H1 (cell line): ENCODE measurements around the gene PI16. TPM values are rescaled to one million over a fixed set of nuclear protein-coding genes. Genes with fewer than 3 reads are reported as not detected.

Experiments
- CTCF ChIA-PET: fragments of 300-600 bp; sonication (Branson Sonifier 250); formaldehyde crosslinking; loops from one replicate; lab custom pipeline; 2021; ENCODE audit not compliant: partially characterized antibody; lab: Charles Lee
- POLR2A ChIA-PET: fragments of 300-600 bp; sonication (Branson Sonifier 250); formaldehyde crosslinking; loops from one replicate; lab custom pipeline; 2021; ENCODE audit warnings: inconsistent platforms; ENCODE audit not compliant: partially characterized antibody; lab: Charles Lee
- DNase-seq, 2 experiments: peaks; one replicate each; pipeline versions ENCODE4 v3.0.0 to v3.0.0-alpha.2; 2010 to 2022; ENCODE audit warnings: low spot score in 2 of 2, low read depth in 1 of 2, mixed read lengths in 1 of 2
- FAIRE-seq: peaks from 2 replicates; lab custom pipeline; 2011; peaks lifted over from hg19 to GRCh38; lab: Jason Lieb, UNC
- H2AFZ ChIP-seq: 2 replicates; pipeline ENCODE4 v1.8.1; 2012; ENCODE audit warnings: low read length, inconsistent platforms
- H2AK5ac ChIP-seq: 2 replicates; pipeline ENCODE4 v1.6.1; 2013; ENCODE audit warnings: low read depth, low read length
- H2BK120ac ChIP-seq: replicated peaks from 2 replicates; pipeline ENCODE3; 2013; ENCODE audit warnings: low read depth, low read length, inconsistent platforms
- H2BK12ac ChIP-seq: 2 replicates; pipeline ENCODE4 v1.6.1; 2013; ENCODE audit warnings: low read depth, low read length
- H2BK15ac ChIP-seq: 2 replicates; pipeline ENCODE4 v1.6.1; 2013; ENCODE audit warnings: low read length
- H2BK20ac ChIP-seq: 2 replicates; pipeline ENCODE4 v1.6.1; 2013; ENCODE audit warnings: low read length
- H2BK5ac ChIP-seq: 2 replicates; pipeline ENCODE4 v1.6.1; 2013; ENCODE audit warnings: low read depth, low read length
- H3K14ac ChIP-seq: 2 replicates; pipeline ENCODE4 v1.6.1; 2013; ENCODE audit warnings: inconsistent platforms; ENCODE audit not compliant: insufficient read length
- H3K18ac ChIP-seq: 2 replicates; pipeline ENCODE4 v1.6.1; 2013; ENCODE audit warnings: low read length; ENCODE audit errors: extremely low read depth
- H3K23ac ChIP-seq: 2 replicates; pipeline ENCODE4 v1.6.1; 2013; ENCODE audit warnings: inconsistent platforms; ENCODE audit not compliant: insufficient read length
- H3K23me2 ChIP-seq: 2 replicates; pipeline ENCODE4 v1.6.1; 2013; ENCODE audit warnings: low read depth, low read length
- H3K27ac ChIP-seq: 2 replicates; pipeline ENCODE4 v1.6.1; 2011; ENCODE audit warnings: low read depth, low read length, inconsistent platforms
- H3K27me3 ChIP-seq, 4 experiments: replicated peaks in 1 of 4; 1 replicate in 1 of 4; 2 replicates in 3 of 4; pipeline versions ENCODE4 v1.6.1 to v1.8.1; 2011 to 2013; ENCODE audit warnings: low read length in 3 of 4, mild to moderate bottlenecking in 3 of 4, inconsistent platforms in 2 of 4, mixed read lengths in 2 of 4, moderate library complexity in 1 of 4; ENCODE audit not compliant: control insufficient read depth in 3 of 4, insufficient read depth in 3 of 4; ENCODE audit errors: extremely low read depth in 1 of 4
- H3K36me3 ChIP-seq, 4 experiments: 2 replicates each; pipeline versions ENCODE4 v1.6.1 to v1.8.1; 2011 to 2013; ENCODE audit warnings: mild to moderate bottlenecking in 4 of 4, low read length in 3 of 4, moderate library complexity in 2 of 4, control low read depth in 1 of 4, inconsistent platforms in 1 of 4; ENCODE audit not compliant: insufficient read depth in 4 of 4, control insufficient read depth in 2 of 4
- H3K4ac ChIP-seq: replicated peaks from 2 replicates; pipeline ENCODE3; 2013; ENCODE audit warnings: low read length, low read depth, mixed read lengths, inconsistent platforms; ENCODE audit not compliant: insufficient read length
- H3K4me1 ChIP-seq, 4 experiments: replicated peaks in 1 of 4; 1 replicate in 1 of 4; 2 replicates in 3 of 4; pipeline versions ENCODE4 v1.6.1 to v1.8.1; 2011 to 2013; ENCODE audit warnings: low read length in 3 of 4, inconsistent platforms in 2 of 4, mixed read lengths in 1 of 4; ENCODE audit not compliant: insufficient read depth in 4 of 4, control insufficient read depth in 3 of 4
- H3K4me2 ChIP-seq, 2 experiments: 2 replicates each; pipeline versions ENCODE4 v1.6.1 to v1.8.1; 2011 to 2013; ENCODE audit warnings: low read depth in 2 of 2, low read length in 2 of 2, control low read depth in 1 of 2, inconsistent platforms in 1 of 2, mild to moderate bottlenecking in 1 of 2; ENCODE audit not compliant: insufficient read depth in 1 of 2
- H3K4me3 ChIP-seq, 4 experiments: fragments of 200-600, 300-600 bp in 1 of 4; sonication (generic), shearing (Covaris generic), sonication (Bioruptor Twin) in 1 of 4; 2 replicates each; pipeline versions ENCODE4 v1.5.1 to v1.8.1; 2011 to 2016; ENCODE audit warnings: low read length in 4 of 4, low read depth in 3 of 4, control low read depth in 2 of 4, inconsistent platforms in 2 of 4, mild to moderate bottlenecking in 2 of 4, mixed read lengths in 1 of 4, moderate library complexity in 1 of 4; ENCODE audit not compliant: insufficient read depth in 2 of 4; ENCODE audit errors: extremely low read depth in 1 of 4
- H3K56ac ChIP-seq: replicated peaks from 2 replicates; pipeline ENCODE3; 2013; ENCODE audit warnings: low read depth, mild to moderate bottlenecking, mixed read lengths, low read length, inconsistent platforms; ENCODE audit not compliant: insufficient read length
- H3K79me1 ChIP-seq: 2 replicates; pipeline ENCODE4 v1.6.1; 2013; ENCODE audit warnings: low read depth, low read length, control low read depth
- H3K79me2 ChIP-seq, 2 experiments: 2 replicates each; pipeline versions ENCODE4 v1.6.1 to v1.8.1; 2012 to 2013; ENCODE audit warnings: low read length in 2 of 2, mild to moderate bottlenecking in 2 of 2, inconsistent platforms in 1 of 2; ENCODE audit not compliant: insufficient read depth in 2 of 2, control insufficient read depth in 1 of 2
- H3K9ac ChIP-seq, 4 experiments: replicated peaks in 1 of 4; 1 replicate in 1 of 4; 2 replicates in 3 of 4; pipeline versions ENCODE4 v1.6.1 to v1.8.1; 2011 to 2013; ENCODE audit warnings: low read depth in 3 of 4, low read length in 3 of 4, control low read depth in 2 of 4, mild to moderate bottlenecking in 2 of 4, moderate library complexity in 2 of 4, inconsistent platforms in 1 of 4; ENCODE audit errors: extremely low read depth in 1 of 4
- H3K9me3 ChIP-seq, 2 experiments: 2 replicates each; pipeline versions ENCODE4 v1.6.1 to v1.8.1; 2012 to 2013; ENCODE audit warnings: mild to moderate bottlenecking in 2 of 2, moderate library complexity in 2 of 2, control low read depth in 1 of 2, inconsistent platforms in 1 of 2, low read depth in 1 of 2, low read length in 1 of 2, mixed read lengths in 1 of 2; ENCODE audit not compliant: insufficient read depth in 2 of 2
- H4K20me1 ChIP-seq, 2 experiments: replicated peaks in 1 of 2; 2 replicates each; pipeline versions ENCODE3 to v1.8.1; 2011 to 2013; ENCODE audit warnings: inconsistent platforms in 2 of 2, low read length in 2 of 2, mild to moderate bottlenecking in 1 of 2; ENCODE audit not compliant: insufficient read depth in 2 of 2, control insufficient read depth in 1 of 2
- H4K5ac ChIP-seq: 2 replicates; pipeline ENCODE4 v1.6.1; 2013; ENCODE audit warnings: low read length, low read depth, mixed read lengths, inconsistent platforms; ENCODE audit not compliant: insufficient read length
- H4K8ac ChIP-seq: 2 replicates; pipeline ENCODE4 v1.8.0; 2013; ENCODE audit warnings: mild to moderate bottlenecking, moderate library complexity, low read length, inconsistent platforms; ENCODE audit not compliant: insufficient read depth; ENCODE audit errors: extremely low read depth
- H4K91ac ChIP-seq: replicated peaks from 2 replicates; pipeline ENCODE3; 2013; ENCODE audit warnings: low read length, mixed read lengths, inconsistent platforms; ENCODE audit not compliant: insufficient read length
- ASH2L ChIP-seq: fragments of 200-600, 300-600 bp; sonication (generic); IDR thresholded peaks from one replicate; pipeline ENCODE4 v1.7.1; 2017; ENCODE audit warnings: low read length
- BACH1 ChIP-seq: IDR thresholded peaks from 2 replicates; pipeline ENCODE4 v1.6.1; 2012; ENCODE audit warnings: low read length, improper control_type of control experiment
- BRCA1 ChIP-seq: IDR thresholded peaks from 2 replicates; pipeline ENCODE4 v1.6.1; 2012; ENCODE audit warnings: low read depth, low read length, improper control_type of control experiment
- CBX5 ChIP-seq: fragments of 300-800, 300-1000 bp; sonication (generic); IDR thresholded peaks from 2 replicates; pipeline ENCODE4 v1.7.1; 2016; ENCODE audit warnings: antibody characterized with exemption, low read length, low read depth
- CHD1 ChIP-seq: IDR thresholded peaks from 2 replicates; pipeline ENCODE4 v1.6.1; 2012; ENCODE audit warnings: low read depth, low read length, improper control_type of control experiment
- FOSL1 ChIP-seq: IDR thresholded peaks from 2 replicates; pipeline ENCODE4 v1.6.1; 2011; ENCODE audit warnings: mild to moderate bottlenecking, low read depth, low read length, moderate library complexity; ENCODE audit not compliant: insufficient read depth
- POU5F1 ChIP-seq: IDR thresholded peaks from 2 replicates; pipeline ENCODE4 v1.6.1; 2011; ENCODE audit warnings: low read depth, mild to moderate bottlenecking, low read length, moderate library complexity
- SIN3A ChIP-seq, 2 experiments: IDR thresholded peaks in 1 of 2; conservative IDR thresholded peaks in 1 of 2; 2 replicates each; pipeline ENCODE4 v1.6.1; 2011 to 2012; ENCODE audit warnings: low read length in 2 of 2, improper control_type of control experiment in 1 of 2, low read depth in 1 of 2, mild to moderate bottlenecking in 1 of 2
- SP1 ChIP-seq: IDR thresholded peaks from 2 replicates; pipeline ENCODE4 v1.6.1; 2011; ENCODE audit warnings: low read depth, low read length
- SRF ChIP-seq: IDR thresholded peaks from 2 replicates; pipeline ENCODE4 v1.6.1; 2011; ENCODE audit warnings: mild to moderate bottlenecking, low read depth, low read length, moderate library complexity
- TCF12 ChIP-seq: IDR thresholded peaks from 2 replicates; pipeline ENCODE4 v1.6.1; 2011; ENCODE audit warnings: low read depth, mild to moderate bottlenecking, low read length
- TEAD4 ChIP-seq: IDR thresholded peaks from 2 replicates; pipeline ENCODE4 v1.6.1; 2012; ENCODE audit warnings: low read depth, low read length, inconsistent platforms, mixed read lengths
- WGBS, 2 experiments: shearing (Covaris generic) in 1 of 2; methylation state at CpG; one replicate each; pipeline versions ENCODE4 v1.1.6 to v1.1.7; 2013 to 2015; ENCODE audit warnings: low lambda C conversion rate in 2 of 2, mixed read lengths in 2 of 2, inconsistent platforms in 1 of 2, low coverage in 1 of 2, missing lambda C conversion rate in 1 of 2; ENCODE audit not compliant: insufficient replicate concordance in 2 of 2, insufficient coverage in 1 of 2, insufficient read length in 1 of 2; ENCODE audit errors: extremely low coverage in 1 of 2, missing lambda C conversion rate in 1 of 2; 5-methylcytosine and 5-hydroxymethylcytosine counted together
- polyA plus RNA-seq, 7 experiments: library from polyadenylated mRNA; depleted of rRNA in 3 of 7; stranded (reverse) in 5 of 7; unstranded in 2 of 7; fragments of >200 nt in 5 of 7; fragments of 200-250 nt in 2 of 7; gene quantifications; 1 replicate in 5 of 7; 2 replicates in 1 of 7; 4 replicates in 1 of 7; pipeline versions ENCODE4 v1.2.1 to v1.2.3, GENCODE V29; 2011 to 2013; ENCODE audit warnings: missing spikeins in 2 of 7, mixed read lengths in 2 of 7
- total RNA-seq: library from RNA; stranded (reverse); fragmentation: NEBNext Ultra II Directional; extraction: Animal tissue kit (Norgen Biotek cat#: 25700); gene quantifications from 2 replicates; pipeline ENCODE4 v1.2.1, GENCODE V29; 2021
- TF ChIP-seq, protein P1 (sequence below): IDR thresholded peaks from 2 replicates; pipeline ENCODE4 v1.6.1; 2011; ENCODE audit warnings: low read length, improper control_type of control experiment
- TF ChIP-seq, protein P2 (sequence below): IDR thresholded peaks from 2 replicates; pipeline ENCODE4 v1.6.1; 2011; ENCODE audit warnings: low read depth, mild to moderate bottlenecking, low read length; ENCODE audit not compliant: insufficient read depth

PI16 gene
- total and polyA plus RNA-seq, 2 of the 8 experiments (the other 6 are each of a cell fraction or from before 2014, with no cell fraction given), result 0.05 TPM; not detected in 1

DNA sequence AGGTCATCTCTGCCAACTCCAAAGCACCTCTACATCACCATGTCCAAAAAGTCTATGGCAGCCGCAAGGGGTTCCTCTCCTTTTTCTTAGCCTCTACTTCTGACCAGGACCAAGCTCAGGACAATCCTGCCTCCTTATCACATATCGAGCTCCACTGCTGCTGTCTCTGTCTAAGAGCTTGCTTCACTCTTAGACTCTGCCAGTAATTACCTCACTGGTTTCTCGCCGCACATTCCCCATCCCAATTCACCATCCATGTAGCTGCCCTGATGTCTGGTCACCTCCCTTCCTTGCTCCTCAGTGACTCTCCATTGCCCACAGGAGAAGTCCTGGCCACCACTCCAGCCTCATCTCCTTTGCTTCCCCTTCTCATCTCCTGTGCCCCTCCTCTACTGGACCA is 24.1 kb upstream of the PI16 start:
- CTCF ChIA-PET, result no interaction called here
- Histone ChIP-seq H3K14ac (no peak overlapping the region), H3K56ac (no peak overlapping the region), H2AK5ac (0 out of 2 replicates have a peak overlapping the region, but pooled peaks have one; percentile 2), H2BK15ac (no peak overlapping the region), H2BK5ac (no peak overlapping the region), H3K36me3 (no peaks in the 10 kb centered on the region), H3K27me3 (no peaks in the 10 kb centered on the region), H3K23me2 (no peaks in the 10 kb centered on the region), H3K9me3 (no peaks in the 10 kb centered on the region), H3K4ac (no peak overlapping the region), H2BK120ac (no peak overlapping the region), H3K4me3 (no peak overlapping the region), H3K79me2 (no peaks in the 10 kb centered on the region), H2BK20ac (no peak overlapping the region), H4K20me1 (peaks cover 0 to 2% of the 10 kb centered on the region in 2 experiments), H3K79me1 (no peaks in the 10 kb centered on the region), H2AFZ (no peak overlapping the region), H3K23ac (no peak overlapping the region), H4K5ac (no peak overlapping the region), H3K18ac (no peak overlapping the region), H4K8ac (no peak overlapping the region), H3K27ac (no peak overlapping the region), H3K9ac (no peak overlapping the region), H4K91ac (no peak overlapping the region), H3K4me1 (no peaks in the 10 kb centered on the region), H3K4me2 (no peak overlapping the region), H2BK12ac (no peak overlapping the region)
- FAIRE-seq (no peak), DNase-seq (no peak)
- POLR2A ChIA-PET, result no interaction called here
- 92% methylated on average over 4 of the region's 4 CpGs; no CpG with 5 or more reads in 1 of the 2 experiments for WGBS, 2 experiments
- no peak for TF ChIP-seq BACH1
- no peak for TF ChIP-seq SP1
- TF ChIP-seq TEAD4, result no peak
- no peak for TF ChIP-seq CBX5
- TF ChIP-seq, protein P1, sequence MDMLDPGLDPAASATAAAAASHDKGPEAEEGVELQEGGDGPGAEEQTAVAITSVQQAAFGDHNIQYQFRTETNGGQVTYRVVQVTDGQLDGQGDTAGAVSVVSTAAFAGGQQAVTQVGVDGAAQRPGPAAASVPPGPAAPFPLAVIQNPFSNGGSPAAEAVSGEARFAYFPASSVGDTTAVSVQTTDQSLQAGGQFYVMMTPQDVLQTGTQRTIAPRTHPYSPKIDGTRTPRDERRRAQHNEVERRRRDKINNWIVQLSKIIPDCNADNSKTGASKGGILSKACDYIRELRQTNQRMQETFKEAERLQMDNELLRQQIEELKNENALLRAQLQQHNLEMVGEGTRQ, result no peak
- no peak for TF ChIP-seq POU5F1
- TF ChIP-seq BRCA1, result no peak
- TF ChIP-seq SRF, result no peak
- no peak for TF ChIP-seq FOSL1
- TF ChIP-seq ASH2L, result no peak
- TF ChIP-seq, protein P2, sequence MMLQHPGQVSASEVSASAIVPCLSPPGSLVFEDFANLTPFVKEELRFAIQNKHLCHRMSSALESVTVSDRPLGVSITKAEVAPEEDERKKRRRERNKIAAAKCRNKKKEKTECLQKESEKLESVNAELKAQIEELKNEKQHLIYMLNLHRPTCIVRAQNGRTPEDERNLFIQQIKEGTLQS, result no peak
- no peak for TF ChIP-seq CHD1
- TF ChIP-seq SIN3A (conservative IDR thresholded peaks at IDR 0.05 in 1 of 2, IDR thresholded peaks at IDR 0.05 in 1 of 2; ENCODE audit: low read depth in 1 of 2, low read length in 2 of 2), result no peak
- TF ChIP-seq TCF12, result no peak
